Measurements from ENCODE around the gene SECISBP2L. TPM values are rescaled to one million over a fixed set of nuclear protein-coding genes. Genes with fewer than 3 reads are reported as not detected.

Gene SECISBP2L
- total RNA-seq, 4 donors from 2014 or later: 40.3 to 54.0 (median 44.0) TPM

DNA sequence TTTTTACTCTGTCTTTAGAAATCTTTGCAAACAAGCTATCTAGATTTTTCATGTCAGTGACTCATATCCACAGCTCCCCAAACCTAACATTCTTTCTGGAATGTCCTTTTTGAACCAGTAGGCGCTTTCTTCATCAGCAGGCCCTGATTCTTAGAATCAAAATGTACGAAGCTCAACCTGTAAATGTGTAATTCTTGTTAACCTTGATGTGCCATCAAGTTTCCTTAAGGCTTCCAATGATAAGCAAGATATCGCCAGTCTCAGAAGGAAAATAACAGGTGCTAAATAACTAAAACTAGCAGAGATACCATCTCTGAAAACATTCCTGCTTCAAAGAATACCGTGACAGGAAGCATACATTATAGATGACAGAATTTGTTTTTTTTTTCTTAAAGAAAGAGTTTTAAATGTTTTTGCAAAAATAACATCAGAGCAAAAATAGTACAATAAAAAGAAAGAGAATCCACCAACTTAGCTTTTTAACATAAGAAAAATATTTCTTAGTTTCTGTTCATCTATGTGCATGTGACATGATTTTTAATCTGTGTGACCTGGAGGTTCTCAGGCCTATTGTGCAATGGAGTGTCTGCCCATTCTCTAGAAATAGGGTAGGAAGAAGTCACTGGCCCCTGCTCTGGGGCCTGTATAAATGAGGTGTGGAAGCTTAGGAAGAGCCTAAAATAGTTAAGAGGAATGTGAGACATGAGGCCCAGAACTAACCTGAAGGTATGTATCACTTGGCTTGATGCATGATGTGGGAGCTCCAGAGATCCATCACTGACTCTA lies 14.7 kb upstream of the SECISBP2L start:
- DNase-seq (ENCODE audit: extremely low spot score): no peak
- TF ChIP-seq POLR2A (IDR thresholded peaks at IDR 0.05; ENCODE audit: low read depth): no peak
- TF ChIP-seq, protein P1, sequence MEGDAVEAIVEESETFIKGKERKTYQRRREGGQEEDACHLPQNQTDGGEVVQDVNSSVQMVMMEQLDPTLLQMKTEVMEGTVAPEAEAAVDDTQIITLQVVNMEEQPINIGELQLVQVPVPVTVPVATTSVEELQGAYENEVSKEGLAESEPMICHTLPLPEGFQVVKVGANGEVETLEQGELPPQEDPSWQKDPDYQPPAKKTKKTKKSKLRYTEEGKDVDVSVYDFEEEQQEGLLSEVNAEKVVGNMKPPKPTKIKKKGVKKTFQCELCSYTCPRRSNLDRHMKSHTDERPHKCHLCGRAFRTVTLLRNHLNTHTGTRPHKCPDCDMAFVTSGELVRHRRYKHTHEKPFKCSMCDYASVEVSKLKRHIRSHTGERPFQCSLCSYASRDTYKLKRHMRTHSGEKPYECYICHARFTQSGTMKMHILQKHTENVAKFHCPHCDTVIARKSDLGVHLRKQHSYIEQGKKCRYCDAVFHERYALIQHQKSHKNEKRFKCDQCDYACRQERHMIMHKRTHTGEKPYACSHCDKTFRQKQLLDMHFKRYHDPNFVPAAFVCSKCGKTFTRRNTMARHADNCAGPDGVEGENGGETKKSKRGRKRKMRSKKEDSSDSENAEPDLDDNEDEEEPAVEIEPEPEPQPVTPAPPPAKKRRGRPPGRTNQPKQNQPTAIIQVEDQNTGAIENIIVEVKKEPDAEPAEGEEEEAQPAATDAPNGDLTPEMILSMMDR (IDR thresholded peaks at IDR 0.05): no peak
- TF ChIP-seq POLR2AphosphoS5 (IDR thresholded peaks at IDR 0.05): no peak
- no peak for TF ChIP-seq EP300 (IDR thresholded peaks at IDR 0.05)
- Histone ChIP-seq H3K9me3 (no peaks in the 10 kb centered on the region), H3K36me3 (no peaks in the 10 kb centered on the region), H3K27me3 (peaks cover 0 to 10% (median 0%) of the 10 kb centered on the region in 4 donors), H3K4me3 (no peak overlapping the region), H3K4me1 (no peaks in the 10 kb centered on the region), H3K27ac (replicated peaks in 1 of 4) (no peak overlapping the region)
- intact Hi-C loops (cut with DNase I): no loop called here
- 88% methylated on average over 4 of the region's 4 CpGs for WGBS

GRCh38 chr15:49059491-49059890 lies 13.2 kb upstream of the SECISBP2L start:
- DNase-seq (ENCODE audit: extremely low spot score): no peak
- H3K36me3 ChIP-seq: no peaks in the 10 kb centered on the region
- TF ChIP-seq, protein P1 (IDR thresholded peaks at IDR 0.05): no peak
- TF ChIP-seq EP300 (IDR thresholded peaks at IDR 0.05) (no peak), POLR2A (IDR thresholded peaks at IDR 0.05; ENCODE audit: low read depth) (no peak), POLR2AphosphoS5 (IDR thresholded peaks at IDR 0.05) (no peak)
- WGBS: 86% methylated on average over 3 of the region's 3 CpGs
- H3K4me1 ChIP-seq: no peaks in the 10 kb centered on the region
- no peak overlapping the region for H3K4me3 ChIP-seq
- peaks cover 0 to 10% (median 0%) of the 10 kb centered on the region in 4 donors for H3K27me3 ChIP-seq
- no peak overlapping the region for H3K27ac ChIP-seq (replicated peaks in 1 of 4)
- intact Hi-C loops (cut with DNase I): no loop called here
- no peaks in the 10 kb centered on the region for H3K9me3 ChIP-seq

GRCh38 chr15:49058559-49058958 lies 12.3 kb upstream of the SECISBP2L start:
- H3K36me3 ChIP-seq: no peaks in the 10 kb centered on the region
- 100% methylated on average over 1 of the region's 1 CpG for WGBS
- no peak overlapping the region for H3K4me3 ChIP-seq
- no peaks in the 10 kb centered on the region for H3K4me1 ChIP-seq
- TF ChIP-seq, protein P1 (IDR thresholded peaks at IDR 0.05): no peak
- TF ChIP-seq POLR2AphosphoS5 (IDR thresholded peaks at IDR 0.05): no peak
- TF ChIP-seq EP300 (IDR thresholded peaks at IDR 0.05): no peak
- no peak for TF ChIP-seq POLR2A (IDR thresholded peaks at IDR 0.05; ENCODE audit: low read depth)
- intact Hi-C loops (cut with DNase I): no loop called here
- peaks cover 0 to 4% (median 0%) of the 10 kb centered on the region in 4 donors for H3K27me3 ChIP-seq
- no peaks in the 10 kb centered on the region for H3K9me3 ChIP-seq
- no peak for DNase-seq (ENCODE audit: extremely low spot score)
- H3K27ac ChIP-seq (replicated peaks in 1 of 4): no peak overlapping the region

GRCh38 chr15:49055630-49056029 lies 9.4 kb upstream of the SECISBP2L start:
- 86% methylated on average over 2 of the region's 2 CpGs for WGBS
- intact Hi-C loops (cut with DNase I): no loop called here

More at GRCh38 chr15:49055630-49056029, 9.4 kb upstream of the SECISBP2L start:
- Histone ChIP-seq H3K9me3 (no peaks in the 10 kb centered on the region), H3K4me1 (no peaks in the 10 kb centered on the region), H3K36me3 (no peaks in the 10 kb centered on the region), H3K27ac (replicated peaks in 1 of 4) (no peak overlapping the region), H3K4me3 (no peak overlapping the region), H3K27me3 (no peaks in the 10 kb centered on the region)
- TF ChIP-seq POLR2AphosphoS5 (IDR thresholded peaks at IDR 0.05) (no peak), EP300 (IDR thresholded peaks at IDR 0.05) (no peak), POLR2A (IDR thresholded peaks at IDR 0.05; ENCODE audit: low read depth) (no peak)
- TF ChIP-seq, protein P1 (IDR thresholded peaks at IDR 0.05): no peak
- DNase-seq (ENCODE audit: extremely low spot score): no peak

All from esophagus muscularis mucosa (tissue), 4 donors.